Choroid plexus epithelial cell (primary cell): ENCODE results near the gene ARIH2.

Experiments used
- DNase-seq: peaks from one replicate; pipeline ENCODE4 v3.0.0-alpha.2; 2010; ENCODE audit warnings: low read depth
- H3K4me3 ChIP-seq: 2 replicates; pipeline ENCODE4 v1.5.1; 2011; ENCODE audit warnings: low read depth, mild to moderate bottlenecking, control low read depth, low read length, moderate library complexity
- CTCF ChIP-seq: conservative IDR thresholded peaks from 2 replicates; pipeline ENCODE4 v1.5.1; 2011; ENCODE audit warnings: low read depth, mild to moderate bottlenecking, control low read depth, inconsistent platforms, low read length, moderate library complexity

Gene ARIH2

GRCh38 chr3:48996640-48997039 lies 78.0 kb downstream of the ARIH2 start:
- no peak for TF ChIP-seq CTCF
- H3K4me3 ChIP-seq, result no peak overlapping the region
- DNase-seq, result no peak

GRCh38 chr3:48997102-48997635 lies 78.5 kb downstream of the ARIH2 start:
- no peak for TF ChIP-seq CTCF
- no peak for DNase-seq
- H3K4me3 ChIP-seq, result no peak overlapping the region

- H3K4me3 ChIP-seq, result no peak overlapping the region
- DNase-seq, result no peak
- TF ChIP-seq CTCF, result no peak
Measured at GRCh38 chr3:48997714-48998637, 79.3 kb downstream of the ARIH2 start.

- H3K4me3 ChIP-seq, result no peak overlapping the region
- no peak for TF ChIP-seq CTCF
- no peak for DNase-seq
Measured at GRCh38 chr3:48999085-48999858, 80.6 kb downstream of the ARIH2 start.

GRCh38 chr3:49001155-49001554 lies 82.5 kb downstream of the ARIH2 start:
- no peak for TF ChIP-seq CTCF
- no peak overlapping the region for H3K4me3 ChIP-seq

GRCh38 chr3:49004352-49005302 lies 86.0 kb downstream of the ARIH2 start:
- no peak for DNase-seq
- no peak for TF ChIP-seq CTCF
- H3K4me3 ChIP-seq, result no peak overlapping the region

More at GRCh38 chr3:49001155-49001554, 82.5 kb downstream of the ARIH2 start:
- DNase-seq, result no peak
